Testis (tissue), 2 donors: ENCODE data around the gene RASIP1.

Source experiments
- CTCF ChIP-seq, 3 experiments: fragments of 450-650 bp in 2 of 3; fragments of 200-600 bp in 1 of 3; sonication (generic) in 1 of 3; IDR thresholded peaks; one replicate each; pipeline ENCODE4 v1.5.1; 2016 to 2019; ENCODE audit warnings: antibody characterized with exemption in 3 of 3, mild to moderate bottlenecking in 2 of 3, moderate library complexity in 1 of 3
- POLR2A ChIP-seq: fragments of 450-650 bp; IDR thresholded peaks from one replicate; pipeline ENCODE4 v1.6.1; 2017; ENCODE audit warnings: antibody characterized with exemption, mild to moderate bottlenecking, moderate library complexity

DNA sequence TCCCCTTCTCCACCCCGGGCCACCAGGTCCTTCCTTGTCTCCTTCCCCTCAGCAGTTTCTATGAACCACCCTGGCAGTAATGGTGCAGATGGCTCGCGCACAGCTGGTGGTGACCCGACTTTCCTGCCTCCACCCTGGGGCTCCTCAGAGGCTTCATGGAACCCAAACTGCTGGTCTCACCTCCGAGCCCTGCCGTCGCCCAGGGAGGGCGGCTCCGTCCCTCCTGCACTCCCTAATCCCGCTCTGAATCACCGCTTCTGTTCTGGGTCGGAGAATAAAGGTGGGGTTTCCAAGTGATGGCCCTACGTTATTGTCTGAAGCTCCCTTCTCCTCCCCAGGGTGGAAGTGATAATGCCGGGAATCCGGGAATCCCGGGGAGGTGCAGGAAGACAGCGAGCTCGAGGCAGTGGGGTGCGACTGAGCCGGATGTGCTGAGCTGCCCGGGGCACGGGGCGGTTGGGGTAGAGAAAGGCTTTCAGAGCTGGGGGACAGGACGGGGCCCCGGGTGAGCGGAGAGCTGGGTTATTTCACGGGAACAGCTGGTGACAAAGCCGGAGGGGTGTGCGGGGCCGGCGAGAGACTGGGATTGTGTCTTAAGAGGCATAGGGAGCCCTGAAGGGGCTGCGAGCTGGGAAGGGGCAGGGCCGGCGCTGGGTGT lies 43.9 kb downstream of the RASIP1 start:
- TF ChIP-seq POLR2A: no peak
- no peak for TF ChIP-seq CTCF (IDR thresholded peaks at IDR 0.05)
